ENCODE results near the gene ZBTB40.

DNA sequence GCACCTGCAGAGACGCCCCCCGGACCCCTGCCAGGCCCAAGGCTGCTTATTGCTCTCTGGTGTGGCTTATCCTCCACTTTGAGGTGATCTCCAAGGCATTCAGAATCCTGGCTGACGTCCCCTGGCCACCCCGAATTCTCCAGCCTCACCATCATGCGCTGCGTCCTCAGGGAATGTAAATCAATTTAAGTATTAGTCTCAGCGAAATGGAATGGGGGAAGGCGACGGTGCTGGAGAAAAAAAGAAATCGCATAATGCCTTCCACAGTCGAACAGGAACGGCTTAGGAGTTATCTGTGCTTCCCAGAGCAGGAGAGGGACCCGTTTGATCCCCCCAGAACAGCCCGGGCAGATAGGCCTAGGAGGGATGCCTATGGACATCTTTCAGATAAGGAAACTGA is 114.5 kb downstream of the ZBTB40 start:
- TF ChIP-seq POLR2AphosphoS5 (IDR thresholded peaks at IDR 0.05; ENCODE audit: low read depth, low read length): no peak
- TF ChIP-seq, protein P1, sequence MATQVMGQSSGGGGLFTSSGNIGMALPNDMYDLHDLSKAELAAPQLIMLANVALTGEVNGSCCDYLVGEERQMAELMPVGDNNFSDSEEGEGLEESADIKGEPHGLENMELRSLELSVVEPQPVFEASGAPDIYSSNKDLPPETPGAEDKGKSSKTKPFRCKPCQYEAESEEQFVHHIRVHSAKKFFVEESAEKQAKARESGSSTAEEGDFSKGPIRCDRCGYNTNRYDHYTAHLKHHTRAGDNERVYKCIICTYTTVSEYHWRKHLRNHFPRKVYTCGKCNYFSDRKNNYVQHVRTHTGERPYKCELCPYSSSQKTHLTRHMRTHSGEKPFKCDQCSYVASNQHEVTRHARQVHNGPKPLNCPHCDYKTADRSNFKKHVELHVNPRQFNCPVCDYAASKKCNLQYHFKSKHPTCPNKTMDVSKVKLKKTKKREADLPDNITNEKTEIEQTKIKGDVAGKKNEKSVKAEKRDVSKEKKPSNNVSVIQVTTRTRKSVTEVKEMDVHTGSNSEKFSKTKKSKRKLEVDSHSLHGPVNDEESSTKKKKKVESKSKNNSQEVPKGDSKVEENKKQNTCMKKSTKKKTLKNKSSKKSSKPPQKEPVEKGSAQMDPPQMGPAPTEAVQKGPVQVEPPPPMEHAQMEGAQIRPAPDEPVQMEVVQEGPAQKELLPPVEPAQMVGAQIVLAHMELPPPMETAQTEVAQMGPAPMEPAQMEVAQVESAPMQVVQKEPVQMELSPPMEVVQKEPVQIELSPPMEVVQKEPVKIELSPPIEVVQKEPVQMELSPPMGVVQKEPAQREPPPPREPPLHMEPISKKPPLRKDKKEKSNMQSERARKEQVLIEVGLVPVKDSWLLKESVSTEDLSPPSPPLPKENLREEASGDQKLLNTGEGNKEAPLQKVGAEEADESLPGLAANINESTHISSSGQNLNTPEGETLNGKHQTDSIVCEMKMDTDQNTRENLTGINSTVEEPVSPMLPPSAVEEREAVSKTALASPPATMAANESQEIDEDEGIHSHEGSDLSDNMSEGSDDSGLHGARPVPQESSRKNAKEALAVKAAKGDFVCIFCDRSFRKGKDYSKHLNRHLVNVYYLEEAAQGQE (IDR thresholded peaks at IDR 0.05; ENCODE audit: insufficient read depth in 1 of 2, low read depth in 2 of 2, low read length in 2 of 2): no peak
- no peak for TF ChIP-seq TAF1 (IDR thresholded peaks at IDR 0.05; ENCODE audit: borderline replicate concordance, insufficient read depth, low read length)
- no peak for TF ChIP-seq SIN3A (IDR thresholded peaks at IDR 0.05; ENCODE audit: borderline replicate concordance, insufficient read depth, low read length)
- TF ChIP-seq FOXP2 (optimal IDR thresholded peaks at IDR 0.05; ENCODE audit: borderline replicate concordance, extremely low read depth, extremely low read length, insufficient read depth): no peak

All from PFSK-1 (cell line).